H1 (cell line): Measurements from ENCODE around the gene JAG1. TPM values are rescaled to one million over a fixed set of nuclear protein-coding genes. Genes with fewer than 3 reads are reported as not detected.

Experiments used
- BRCA1 ChIP-seq: IDR thresholded peaks from 2 replicates; pipeline ENCODE4 v1.6.1; 2012; ENCODE audit warnings: low read depth, low read length, improper control_type of control experiment
- RNF2 ChIP-seq: fragments of 200-900, 300-1000 bp; sonication (generic); IDR thresholded peaks from 2 replicates; pipeline ENCODE4 v1.7.1; 2016; ENCODE audit warnings: borderline replicate concordance, low read depth, mild to moderate bottlenecking, antibody characterized with exemption, low read length; ENCODE audit not compliant: poor library complexity, severe bottlenecking; ENCODE audit errors: missing control alignments
- RXRA ChIP-seq: IDR thresholded peaks from 2 replicates; pipeline ENCODE4 v1.6.1; 2011; ENCODE audit warnings: low read depth, mild to moderate bottlenecking, low read length, moderate library complexity; ENCODE audit not compliant: insufficient read depth
- SAP30 ChIP-seq: fragments of 300-600 bp; sonication (generic); IDR thresholded peaks from 2 replicates; pipeline ENCODE4 v1.7.1; 2012; ENCODE audit warnings: low read length, moderate library complexity, mild to moderate bottlenecking, inconsistent platforms; ENCODE audit not compliant: insufficient read depth, insufficient replicate concordance
- TAF7 ChIP-seq: optimal IDR thresholded peaks from 2 replicates; pipeline ENCODE3; 2011; ENCODE audit warnings: low read depth, mild to moderate bottlenecking, inconsistent platforms, low read length, moderate library complexity, borderline replicate concordance
- TEAD4 ChIP-seq: IDR thresholded peaks from 2 replicates; pipeline ENCODE4 v1.6.1; 2012; ENCODE audit warnings: low read depth, low read length, inconsistent platforms, mixed read lengths
- polyA plus RNA-seq, 7 experiments: library from polyadenylated mRNA; depleted of rRNA in 3 of 7; stranded (reverse) in 5 of 7; unstranded in 2 of 7; fragments of >200 nt in 5 of 7; fragments of 200-250 nt in 2 of 7; gene quantifications; 1 replicate in 5 of 7; 2 replicates in 1 of 7; 4 replicates in 1 of 7; pipeline versions ENCODE4 v1.2.1 to v1.2.3, GENCODE V29; 2011 to 2013; ENCODE audit warnings: missing spikeins in 2 of 7, mixed read lengths in 2 of 7
- total RNA-seq: library from RNA; stranded (reverse); fragmentation: NEBNext Ultra II Directional; extraction: Animal tissue kit (Norgen Biotek cat#: 25700); gene quantifications from 2 replicates; pipeline ENCODE4 v1.2.1, GENCODE V29; 2021
- TF ChIP-seq, protein P1 (sequence below): IDR thresholded peaks from 2 replicates; pipeline ENCODE4 v1.6.1; 2011; ENCODE audit warnings: low read length, improper control_type of control experiment
- TF ChIP-seq, protein P2 (sequence below): IDR thresholded peaks from 2 replicates; pipeline ENCODE4 v1.6.1; 2012; ENCODE audit warnings: inconsistent platforms

Gene JAG1
- total and polyA plus RNA-seq, 2 of the 8 experiments (the other 6 are each of a cell fraction or from before 2014, with no cell fraction given), result 13.5 to 27.3 TPM

DNA sequence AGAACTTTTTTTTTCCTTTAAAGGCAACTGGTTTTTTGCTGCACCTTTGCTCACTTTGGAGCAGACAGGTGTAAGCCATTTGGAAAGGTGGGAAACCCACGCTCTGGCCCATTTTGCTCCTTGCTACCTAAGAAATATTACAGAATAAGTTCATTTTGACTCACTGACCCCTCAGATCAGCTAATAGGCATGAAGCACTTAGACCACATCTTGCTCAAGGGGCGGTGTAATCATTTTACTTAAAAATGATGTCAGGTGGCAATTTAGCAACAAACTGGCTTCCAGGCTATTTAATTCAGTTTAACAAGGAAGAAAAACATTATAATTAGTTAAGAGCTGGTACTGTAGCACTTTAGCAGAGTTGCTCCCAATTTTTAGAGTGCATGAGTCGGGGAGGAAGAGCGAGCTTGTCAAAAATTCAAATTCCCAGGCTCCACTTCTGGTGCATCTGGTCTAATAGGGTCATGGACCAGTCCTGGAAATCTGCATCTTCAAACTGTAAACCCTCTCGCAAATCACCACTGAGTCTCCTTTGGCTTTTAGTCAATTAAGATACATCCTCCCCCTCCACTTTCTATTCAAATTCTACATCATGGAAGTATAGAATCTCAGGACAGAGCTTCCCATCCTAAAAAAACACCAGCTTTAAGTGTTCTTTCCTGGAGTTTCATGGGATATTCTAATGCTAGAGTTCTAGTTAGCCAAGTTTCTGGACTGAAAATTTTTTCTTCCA, 38.2 kb downstream of the JAG1 start (continued):
- TF ChIP-seq, protein P1, sequence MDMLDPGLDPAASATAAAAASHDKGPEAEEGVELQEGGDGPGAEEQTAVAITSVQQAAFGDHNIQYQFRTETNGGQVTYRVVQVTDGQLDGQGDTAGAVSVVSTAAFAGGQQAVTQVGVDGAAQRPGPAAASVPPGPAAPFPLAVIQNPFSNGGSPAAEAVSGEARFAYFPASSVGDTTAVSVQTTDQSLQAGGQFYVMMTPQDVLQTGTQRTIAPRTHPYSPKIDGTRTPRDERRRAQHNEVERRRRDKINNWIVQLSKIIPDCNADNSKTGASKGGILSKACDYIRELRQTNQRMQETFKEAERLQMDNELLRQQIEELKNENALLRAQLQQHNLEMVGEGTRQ, result no peak
- no peak for TF ChIP-seq RNF2
- TF ChIP-seq, protein P2, sequence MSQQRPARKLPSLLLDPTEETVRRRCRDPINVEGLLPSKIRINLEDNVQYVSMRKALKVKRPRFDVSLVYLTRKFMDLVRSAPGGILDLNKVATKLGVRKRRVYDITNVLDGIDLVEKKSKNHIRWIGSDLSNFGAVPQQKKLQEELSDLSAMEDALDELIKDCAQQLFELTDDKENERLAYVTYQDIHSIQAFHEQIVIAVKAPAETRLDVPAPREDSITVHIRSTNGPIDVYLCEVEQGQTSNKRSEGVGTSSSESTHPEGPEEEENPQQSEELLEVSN, result no peak
- TF ChIP-seq RXRA, result no peak
- TF ChIP-seq TEAD4, result no peak
- TF ChIP-seq TAF7, result no peak
- TF ChIP-seq SAP30, result no peak
- TF ChIP-seq BRCA1, result no peak
